ENCODE results near the gene PSTK.

Gene PSTK, protein sequence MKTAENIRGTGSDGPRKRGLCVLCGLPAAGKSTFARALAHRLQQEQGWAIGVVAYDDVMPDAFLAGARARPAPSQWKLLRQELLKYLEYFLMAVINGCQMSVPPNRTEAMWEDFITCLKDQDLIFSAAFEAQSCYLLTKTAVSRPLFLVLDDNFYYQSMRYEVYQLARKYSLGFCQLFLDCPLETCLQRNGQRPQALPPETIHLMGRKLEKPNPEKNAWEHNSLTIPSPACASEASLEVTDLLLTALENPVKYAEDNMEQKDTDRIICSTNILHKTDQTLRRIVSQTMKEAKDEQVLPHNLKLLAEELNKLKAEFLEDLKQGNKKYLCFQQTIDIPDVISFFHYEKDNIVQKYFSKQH

GRCh38 chr10:122980209-122981065 is at the start of gene PSTK:
Gene PSTK (plus strand): TSS chr10:122980401. CDS start chr10:122980480, 79 bp downstream.
- peak; percentile 90 to 92 for DNase-seq

- DNase-seq = no peak
Measured at GRCh38 chr10:122931088-122931906, 48.9 kb upstream of the PSTK start.

- DNase-seq = no peak
Measured at GRCh38 chr10:122939133-122939855, 40.9 kb upstream of the PSTK start.

DNA sequence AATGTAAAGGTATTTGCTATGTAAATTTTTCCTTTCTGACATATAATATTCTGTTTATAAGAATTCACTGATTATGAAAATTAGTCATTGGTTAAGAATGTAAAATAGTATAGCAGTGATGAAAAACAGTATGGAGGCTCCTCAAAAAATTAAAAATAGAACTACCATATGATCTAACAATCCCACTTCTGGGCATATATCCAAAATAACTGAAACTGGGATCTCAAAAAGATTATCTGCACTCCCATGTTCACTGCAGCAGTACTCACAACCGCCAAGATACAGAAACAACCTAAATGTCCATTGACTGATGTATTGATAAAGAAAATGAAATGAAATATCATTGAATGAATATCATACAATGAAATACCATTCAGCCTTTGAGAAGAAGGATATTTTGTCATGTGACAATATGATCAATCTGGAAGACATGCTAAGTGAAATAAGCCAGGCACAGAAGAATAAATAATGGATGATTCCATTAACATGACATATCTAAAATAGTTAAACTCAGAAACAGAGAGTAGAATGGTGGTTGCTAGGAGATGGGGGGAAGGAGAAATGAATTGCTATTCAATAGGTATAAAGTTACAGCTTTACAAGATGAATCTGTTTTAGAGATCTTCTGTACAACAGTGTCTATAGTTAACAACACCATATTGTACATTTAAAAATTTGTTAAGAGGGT is 40.2 kb upstream of the PSTK start:
- DNase-seq = no peak

GRCh38 chr10:122949296-122949695 is 30.9 kb upstream of the PSTK start:
- no peak for DNase-seq

DNA sequence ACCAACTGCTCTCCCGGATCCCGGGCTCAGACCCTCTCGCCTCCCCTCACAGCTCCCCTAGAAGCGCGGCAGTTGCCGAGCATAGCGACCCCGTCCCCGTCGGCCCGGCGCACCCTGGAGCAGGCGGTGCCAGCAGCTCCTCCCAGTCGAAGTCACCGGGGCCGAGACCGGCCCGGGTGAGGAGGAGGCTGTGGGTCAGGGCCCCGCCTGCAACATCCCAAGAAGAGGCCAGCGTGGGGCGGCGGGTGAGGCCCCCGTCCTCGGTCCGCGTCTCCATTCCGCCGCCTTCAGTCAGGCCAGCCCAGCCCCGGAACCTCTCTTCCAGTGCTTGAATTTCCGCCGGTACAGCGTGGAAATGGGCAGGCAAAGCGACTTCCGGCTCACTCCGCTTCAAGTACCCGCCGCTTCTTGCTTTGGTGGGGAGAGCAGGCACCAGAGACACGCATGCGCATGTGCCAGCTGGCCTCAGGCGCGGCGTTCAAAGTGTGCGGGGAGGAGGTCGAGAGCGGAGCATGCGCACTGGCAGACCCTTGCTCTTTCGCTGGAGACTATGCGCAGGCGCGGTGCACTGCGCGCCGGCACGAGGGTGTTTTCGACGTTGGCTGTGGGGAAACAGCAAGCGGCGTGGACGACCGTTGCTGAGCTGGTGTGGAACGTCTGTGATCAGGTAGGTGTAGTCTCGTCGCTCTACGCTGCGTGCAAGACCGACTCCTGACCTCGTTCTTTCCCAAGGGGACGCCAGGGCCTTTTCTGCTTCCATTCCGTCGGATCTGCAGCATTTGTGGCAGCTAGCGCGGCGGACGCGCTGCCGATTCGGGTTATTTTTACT is 26.1 kb upstream of the PSTK start, which contains the start of gene C10orf88:
C10orf88 (minus strand) TSS at position 326 of the 829 bp plus-strand sequence; CDS start at position 277, 49 bp downstream.
- peak; percentile 98 to 100 for DNase-seq

DNA sequence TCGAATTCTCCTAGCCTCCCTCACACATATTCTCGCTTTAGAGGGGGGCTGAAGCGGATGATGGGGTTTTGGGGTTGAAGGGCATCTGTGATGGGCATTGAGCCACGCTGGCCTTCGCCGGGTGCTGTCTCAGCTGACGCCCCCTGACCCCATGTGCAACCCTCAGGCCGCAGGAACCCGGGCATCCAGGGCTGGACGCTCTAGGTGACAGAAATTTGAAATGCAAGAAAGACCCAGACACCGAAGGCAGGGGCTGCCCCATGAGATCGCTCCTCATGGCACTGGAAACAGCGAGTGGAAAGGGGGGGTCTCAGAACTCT is 25.5 kb upstream of the PSTK start:
- DNase-seq = no peak

DNA sequence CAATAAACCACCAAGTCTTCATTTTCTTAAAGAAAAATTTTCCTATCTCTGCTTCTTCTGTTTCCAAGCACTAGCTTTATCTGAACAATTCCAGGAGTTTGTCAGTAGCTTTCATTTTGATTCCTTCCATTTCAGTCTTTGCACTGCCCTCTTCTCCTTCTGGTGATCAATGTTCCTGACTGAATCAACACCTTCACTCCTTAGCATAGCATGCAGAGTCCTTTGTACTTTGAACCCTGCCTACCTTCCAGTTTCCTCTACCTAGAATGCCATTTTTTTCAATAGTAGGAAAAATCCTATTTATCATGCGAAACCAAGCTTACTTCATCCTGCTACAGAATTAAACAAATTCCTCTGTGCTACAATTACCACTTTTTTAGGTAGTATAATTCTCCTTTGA is 24.3 kb upstream of the PSTK start:
- DNase-seq = no peak

- no peak for DNase-seq
Measured at GRCh38 chr10:122957474-122957873, 22.7 kb upstream of the PSTK start.

DNA sequence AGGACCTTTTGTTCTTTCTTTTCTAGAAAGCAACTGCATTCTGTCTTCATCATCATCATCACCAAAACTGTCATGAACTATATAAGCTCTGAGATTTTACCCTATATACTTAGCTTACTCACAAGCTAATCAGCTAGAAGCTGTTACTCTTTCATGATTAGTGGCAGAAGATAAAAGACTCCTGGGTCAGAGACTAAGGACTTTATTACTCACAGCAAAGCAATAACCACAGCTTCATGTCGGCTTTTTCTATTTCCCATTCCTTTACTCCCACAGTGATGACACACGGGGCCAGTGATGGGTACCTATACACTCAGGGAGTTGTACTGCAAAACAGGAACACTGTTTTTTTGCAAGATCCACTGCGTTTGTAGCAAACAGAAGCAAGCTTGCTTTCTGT is 17.8 kb upstream of the PSTK start:
- DNase-seq = no peak

DNA sequence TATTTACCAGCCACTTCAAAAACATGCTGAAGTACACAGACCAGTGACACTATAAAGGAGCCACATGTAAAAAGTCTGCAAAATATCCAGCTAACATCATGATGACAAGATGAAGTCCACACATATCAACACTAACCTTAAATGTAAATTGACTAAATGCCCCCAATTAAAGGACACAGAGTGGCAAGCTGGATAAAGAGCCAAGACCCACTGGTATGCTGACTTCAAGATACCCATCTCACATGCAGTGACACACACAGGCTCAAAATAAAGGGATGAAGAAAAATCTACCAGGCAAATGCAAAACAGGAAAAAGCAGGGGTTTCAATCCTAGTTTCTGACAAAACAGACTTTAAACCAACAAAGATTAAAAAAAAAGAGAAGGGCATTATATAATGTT is 13.3 kb upstream of the PSTK start:
- DNase-seq = no peak

DNA sequence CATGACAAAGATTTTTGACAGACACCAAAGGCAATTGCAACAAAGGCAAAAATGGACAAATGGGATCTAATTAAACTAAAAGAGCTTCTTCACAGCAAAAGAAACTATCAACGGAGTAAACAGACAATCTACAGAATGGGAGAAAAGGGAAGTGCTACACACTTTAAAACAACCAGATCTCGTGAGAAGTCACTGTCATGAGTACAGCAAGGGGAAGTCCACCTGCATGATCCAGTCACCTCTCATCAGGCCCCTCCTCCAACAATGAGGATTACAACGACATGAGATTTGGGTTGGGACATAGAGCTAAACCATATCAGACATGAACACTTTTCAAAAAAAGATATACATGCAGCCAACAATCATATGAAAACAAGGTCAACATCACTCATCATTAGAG is 11.5 kb upstream of the PSTK start:
- DNase-seq = no peak

GRCh38 chr10:122974023-122974422 is 6.2 kb upstream of the PSTK start:
- DNase-seq = no peak

DNA sequence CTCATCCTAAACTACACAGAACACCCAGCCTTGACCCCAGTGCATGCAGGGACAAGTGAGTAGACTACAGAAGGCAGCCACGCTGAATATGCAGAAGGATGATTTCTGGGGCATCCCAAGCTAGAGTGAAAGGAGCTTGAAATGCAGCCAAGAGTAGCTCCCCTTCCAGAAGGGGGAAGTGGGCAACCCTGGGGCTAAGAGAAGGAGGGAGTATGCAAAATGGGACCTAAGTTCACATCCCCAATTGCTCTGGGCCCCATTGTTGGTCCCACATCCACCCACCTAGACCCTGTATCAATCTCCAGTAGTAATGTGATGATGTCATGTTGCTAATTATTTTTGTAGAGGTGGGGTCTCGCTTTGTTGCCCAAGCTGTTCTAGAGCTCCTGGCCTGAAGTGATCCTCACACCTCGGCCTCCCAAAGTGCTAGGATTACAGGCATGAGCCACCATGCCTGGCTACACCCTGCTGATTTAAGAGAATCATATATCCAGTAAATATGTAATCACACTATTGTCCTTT is 5.6 kb upstream of the PSTK start:
- DNase-seq = no peak

DNA sequence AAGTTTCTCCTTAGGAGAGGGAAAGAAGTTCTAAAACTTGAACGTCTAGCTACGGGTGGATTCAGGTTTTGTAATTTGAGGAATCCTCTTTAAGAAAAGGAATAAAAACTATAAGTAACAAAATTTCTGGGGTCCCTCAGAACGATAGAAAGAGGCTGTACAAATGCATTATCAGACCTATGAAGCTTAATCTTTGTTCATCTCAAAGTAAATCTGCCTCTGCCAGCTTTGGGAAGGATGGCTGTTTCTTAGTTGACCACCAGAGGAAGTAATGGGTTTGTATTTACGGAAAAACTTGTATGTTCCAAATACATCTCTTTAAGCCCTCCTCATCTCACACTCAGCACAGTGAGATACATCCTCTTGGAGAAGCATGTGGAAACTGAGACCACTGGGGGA is 864 bp downstream of the PSTK start:
- peak in 1 of 2 donors; percentile 14 for DNase-seq

DNA sequence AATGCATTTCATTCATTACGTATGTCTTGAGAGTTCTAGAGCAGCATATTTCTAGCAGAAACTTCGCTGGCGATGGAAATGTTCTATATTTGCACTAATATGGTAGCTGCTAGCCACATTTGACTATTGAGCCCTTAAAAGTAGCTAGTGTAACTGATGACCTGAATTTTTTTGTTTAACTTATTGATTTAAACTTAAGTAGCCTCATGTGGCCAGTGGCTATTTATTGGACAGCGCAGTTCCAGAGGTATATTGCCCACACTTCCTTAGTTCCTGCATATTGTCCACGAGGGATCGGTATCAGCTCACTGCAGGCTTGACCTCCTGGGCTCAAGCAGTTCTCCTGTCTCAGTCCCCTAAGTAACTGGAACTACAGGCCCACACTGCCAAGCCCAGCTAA is 3.7 kb downstream of the PSTK start:
- no peak for DNase-seq

DNA sequence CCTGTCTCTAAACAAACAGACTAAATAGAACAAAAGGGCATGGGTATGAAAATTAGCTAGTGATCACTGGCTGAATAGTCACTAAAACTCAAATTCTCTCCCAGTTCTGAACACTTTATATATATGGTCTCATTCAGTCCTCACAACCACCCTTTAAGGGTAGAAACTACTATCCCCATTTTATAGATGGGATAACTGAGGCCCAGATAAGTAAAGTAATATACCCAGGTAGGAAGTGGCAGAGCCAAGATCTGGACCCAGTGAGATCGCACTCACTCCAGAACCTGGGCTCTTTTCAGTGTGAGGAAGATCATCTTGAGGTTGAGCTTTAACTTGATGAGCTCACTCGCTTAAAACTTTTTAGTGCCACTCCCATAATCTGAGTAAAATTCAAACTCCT is 4.5 kb downstream of the PSTK start:
- DNase-seq = no peak

- DNase-seq = no peak
Measured at GRCh38 chr10:122986335-122986734, 6.1 kb downstream of the PSTK start.

GRCh38 chr10:122988501-122988900 is 8.3 kb downstream of the PSTK start:
- no peak for DNase-seq

DNA sequence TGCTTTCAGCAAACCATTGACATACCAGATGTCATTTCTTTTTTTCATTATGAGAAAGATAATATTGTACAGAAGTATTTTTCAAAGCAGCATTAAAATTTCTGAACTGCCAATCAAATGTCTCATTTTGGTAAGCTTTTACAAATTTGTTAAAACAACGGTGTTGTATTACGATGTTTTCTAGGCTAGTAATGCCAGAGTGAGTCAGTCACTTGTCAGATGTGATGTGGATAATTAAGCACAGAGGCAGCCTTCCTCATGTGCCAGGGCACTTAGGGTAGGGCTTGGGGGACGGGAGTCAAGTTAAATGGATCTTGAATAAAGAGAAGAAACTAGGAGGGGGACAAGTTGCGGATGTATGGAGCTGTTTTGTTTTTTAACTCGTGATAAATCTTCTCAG is 10.1 kb downstream of the PSTK start:
- no peak for DNase-seq

Measured in CD4-positive, alpha-beta T cell treated with Interleukin-1 beta for 1 hour (primary cell).